Endodermal cell (in vitro differentiated cells): ENCODE measurements around the gene NOS1AP. TPM values are rescaled to one million over a fixed set of nuclear protein-coding genes. Genes with fewer than 3 reads are reported as not detected.

ENCODE experiments used
- DNase-seq: peaks from one replicate; pipeline ENCODE4 v3.0.0-alpha.2; 2017
- H3K27ac ChIP-seq: 2 replicates; pipeline ENCODE4 v1.5.1; 2013; ENCODE audit warnings: mild to moderate bottlenecking, low read depth, low read length, moderate library complexity
- H3K27me3 ChIP-seq: 2 replicates; pipeline ENCODE4 v1.6.1; 2013; ENCODE audit warnings: mild to moderate bottlenecking, low read length, moderate library complexity; ENCODE audit not compliant: insufficient read depth, control insufficient read depth, poor library complexity, severe bottlenecking
- H3K36me3 ChIP-seq: 2 replicates; pipeline ENCODE4 v1.7.0; 2013; ENCODE audit warnings: mild to moderate bottlenecking, low read length, moderate library complexity; ENCODE audit not compliant: control insufficient read depth, insufficient read depth
- H3K4me1 ChIP-seq: one replicate; pipeline ENCODE4 v1.7.0; 2013; ENCODE audit warnings: low read length; ENCODE audit not compliant: control insufficient read depth, insufficient read depth
- H3K4me3 ChIP-seq: 2 replicates; pipeline ENCODE4 v1.5.1; 2013; ENCODE audit warnings: mild to moderate bottlenecking, low read length, moderate library complexity
- H3K9ac ChIP-seq: 2 replicates; pipeline ENCODE4 v1.6.1; 2013; ENCODE audit warnings: mild to moderate bottlenecking, low read length, moderate library complexity; ENCODE audit not compliant: poor library complexity, severe bottlenecking; ENCODE audit errors: extremely low read depth
- H3K9me3 ChIP-seq: 2 replicates; pipeline ENCODE4 v1.6.1; 2013; ENCODE audit warnings: mild to moderate bottlenecking, low read length, moderate library complexity; ENCODE audit not compliant: control insufficient read depth
- H3K27ac Mint-ChIP-seq: 2 replicates; pipeline ENCODE4 v1.8.0; 2020; ENCODE audit warnings: mixed read lengths
- H3K27me3 Mint-ChIP-seq: 2 replicates; pipeline ENCODE4 v1.8.0; 2021; ENCODE audit warnings: mild to moderate bottlenecking, mixed read lengths; ENCODE audit not compliant: insufficient read depth
- H3K36me3 Mint-ChIP-seq: 2 replicates; pipeline ENCODE4 v1.8.0; 2020; ENCODE audit warnings: low read depth, mixed read lengths
- H3K4me1 Mint-ChIP-seq: 2 replicates; pipeline ENCODE4 v1.8.0; 2020; ENCODE audit warnings: mixed read lengths
- H3K4me3 Mint-ChIP-seq: 2 replicates; pipeline ENCODE4 v1.8.0; 2020; ENCODE audit warnings: mild to moderate bottlenecking, moderate library complexity, mixed read lengths
- H3K9me3 Mint-ChIP-seq: 2 replicates; pipeline ENCODE4 v1.8.0; 2020; ENCODE audit warnings: mild to moderate bottlenecking, mixed read lengths
- CTCF ChIP-seq: fragments of 200-600 bp; sonication (generic); conservative IDR thresholded peaks from 2 replicates; pipeline ENCODE4 v1.5.0; 2021; ENCODE audit warnings: antibody characterized with exemption, mild to moderate bottlenecking
- whole genome bisulfite sequencing, 2 experiments: methylation state at CpG; one replicate each; pipeline versions ENCODE4 v1.1.5 to v1.1.7; 2013; ENCODE audit warnings: missing lambda C conversion rate in 2 of 2, mixed read lengths in 1 of 2; ENCODE audit not compliant: insufficient coverage in 1 of 2, insufficient read length in 1 of 2; 5-methylcytosine and 5-hydroxymethylcytosine counted together
- total RNA-seq, 2 donors: library from RNA; stranded (reverse); fragmentation: NEBNext Ultra II Directional in 1 of 2; extraction: Animal tissue kit (Norgen Biotek cat#: 25700) in 1 of 2; gene quantifications; 2 replicates in 1 of 2; 3 replicates in 1 of 2; pipeline ENCODE4 v1.2.1, GENCODE V29; 2021

The NOS1AP gene
- total RNA-seq, 2 donors from 2014 or later = 4.8 to 5.9 TPM

GRCh38 chr1:162265983-162266382 is 196.5 kb downstream of the NOS1AP start:
- H3K9ac ChIP-seq = no peak overlapping the region
- no peak for DNase-seq
- H3K9me3 Mint-ChIP-seq = peaks cover 7% of the 10 kb centered on the region
- no peak overlapping the region for H3K27ac Mint-ChIP-seq
- H3K4me1 Mint-ChIP-seq = peaks cover 30% of the 10 kb centered on the region
- H3K4me1 ChIP-seq = peaks cover 2% of the 10 kb centered on the region
- H3K4me3 ChIP-seq = no peak overlapping the region
- peaks cover 3% of the 10 kb centered on the region for H3K27me3 Mint-ChIP-seq
- H3K36me3 Mint-ChIP-seq = no peaks in the 10 kb centered on the region
- H3K27me3 ChIP-seq = peaks cover 6% of the 10 kb centered on the region
- H3K4me3 Mint-ChIP-seq = no peak overlapping the region
- H3K27ac ChIP-seq = no peak overlapping the region
- no peaks in the 10 kb centered on the region for H3K36me3 ChIP-seq
- TF ChIP-seq CTCF = no peak
- WGBS, 2 experiments = 85 to 92% methylated on average over 4 of the region's 4 CpGs
- no peaks in the 10 kb centered on the region for H3K9me3 ChIP-seq

GRCh38 chr1:162270016-162270770 is 200.7 kb downstream of the NOS1AP start:
- Mint-ChIP-seq H3K4me1 (peaks cover 34% of the 10 kb centered on the region), H3K4me3 (no peak overlapping the region), H3K9me3 (no peaks in the 10 kb centered on the region), H3K27me3 (peaks cover 7% of the 10 kb centered on the region), H3K36me3 (no peaks in the 10 kb centered on the region), H3K27ac (no peak overlapping the region)
- Histone ChIP-seq H3K4me3 (no peak overlapping the region), H3K36me3 (no peaks in the 10 kb centered on the region), H3K27me3 (peaks cover 21% of the 10 kb centered on the region), H3K4me1 (peaks cover 2% of the 10 kb centered on the region), H3K9me3 (no peaks in the 10 kb centered on the region), H3K27ac (no peak overlapping the region), H3K9ac (no peak overlapping the region)
- no peak for TF ChIP-seq CTCF
- WGBS, 2 experiments = 85 to 93% methylated on average over 5 to 6 of the region's 6 CpGs
- DNase-seq = no peak

GRCh38 chr1:162271972-162272371 is 202.5 kb downstream of the NOS1AP start:
- no peak overlapping the region for H3K27ac ChIP-seq
- no peak overlapping the region for H3K4me3 ChIP-seq
- no peaks in the 10 kb centered on the region for H3K9me3 Mint-ChIP-seq
- H3K36me3 Mint-ChIP-seq = no peaks in the 10 kb centered on the region
- no peak overlapping the region for H3K27ac Mint-ChIP-seq
- H3K9me3 ChIP-seq = no peaks in the 10 kb centered on the region
- H3K27me3 Mint-ChIP-seq = peaks cover 7% of the 10 kb centered on the region
- no peak overlapping the region for H3K9ac ChIP-seq
- H3K27me3 ChIP-seq = peaks cover 21% of the 10 kb centered on the region
- H3K4me3 Mint-ChIP-seq = no peak overlapping the region
- no peak for DNase-seq
- H3K36me3 ChIP-seq = no peaks in the 10 kb centered on the region
- H3K4me1 Mint-ChIP-seq = peaks cover 34% of the 10 kb centered on the region
- H3K4me1 ChIP-seq = peaks cover 2% of the 10 kb centered on the region
- no peak for TF ChIP-seq CTCF
- 93 to 94% methylated on average over 3 of the region's 3 CpGs for WGBS, 2 experiments
